Activated B cell treated with CpG ODN at 0.5 μM for 24 hours (primary cell): Measurements from ENCODE around the gene DHX58. TPM values are rescaled to one million over a fixed set of nuclear protein-coding genes. Genes with fewer than 3 reads are reported as not detected.

Experiments
- ATAC-seq: fragments of 200-7000 bp; cut with Tn5 transposase; one replicate; pipeline ENCODE4 v1.10.0; 2021; ENCODE audit warnings: low read depth, mild to moderate bottlenecking, moderate library complexity
- CTCF ChIA-PET: fragments of 350-600 bp; sonication (Branson Sonifier 250); formaldehyde crosslinking; loops from one replicate; lab custom pipeline; 2021; ENCODE audit warnings: antibody characterized with exemption; lab: Charles Lee
- POLR2A ChIA-PET: fragments of 350-600 bp; sonication (Branson Sonifier 250); formaldehyde crosslinking; loops from one replicate; lab custom pipeline; 2021; ENCODE audit warnings: antibody characterized with exemption; lab: Charles Lee
- DNase-seq: peaks from one replicate; pipeline ENCODE4 v3.0.0; 2022
- H3K27ac Mint-ChIP-seq: one replicate; pipeline ENCODE4 v1.8.0; 2020; ENCODE audit warnings: mixed read lengths
- H3K27me3 Mint-ChIP-seq: one replicate; pipeline ENCODE4 v1.8.0; 2021; ENCODE audit warnings: mixed read lengths
- H3K36me3 Mint-ChIP-seq: one replicate; pipeline ENCODE4 v1.8.0; 2021; ENCODE audit warnings: low read depth, mixed read lengths
- H3K4me1 Mint-ChIP-seq: one replicate; pipeline ENCODE4 v1.8.0; 2021; ENCODE audit warnings: mixed read lengths
- H3K4me3 Mint-ChIP-seq: one replicate; pipeline ENCODE4 v1.8.0; 2020; ENCODE audit warnings: mild to moderate bottlenecking, mixed read lengths
- H3K9me3 Mint-ChIP-seq: one replicate; pipeline ENCODE4 v1.8.0; 2020; ENCODE audit warnings: mixed read lengths
- intact Hi-C: fragments of 100-400 bp; cut with micrococcal nuclease; formaldehyde crosslinking; loops from one replicate; pipeline ENCODE4 v1.15.1; 2024
- total RNA-seq: library from RNA; stranded (reverse); gene quantifications from 2 replicates; pipeline ENCODE4 v1.2.3, GENCODE V29; 2022
- TF ChIP-seq, protein P1 (sequence below): fragments of 200-600 bp; IDR thresholded peaks from one replicate; pipeline ENCODE4 v1.8.0; 2022; ENCODE audit warnings: antibody characterized with exemption, mild to moderate bottlenecking

DHX58 gene
- total RNA-seq, 1 donor from 2014 or later, result 22.4 TPM

DNA sequence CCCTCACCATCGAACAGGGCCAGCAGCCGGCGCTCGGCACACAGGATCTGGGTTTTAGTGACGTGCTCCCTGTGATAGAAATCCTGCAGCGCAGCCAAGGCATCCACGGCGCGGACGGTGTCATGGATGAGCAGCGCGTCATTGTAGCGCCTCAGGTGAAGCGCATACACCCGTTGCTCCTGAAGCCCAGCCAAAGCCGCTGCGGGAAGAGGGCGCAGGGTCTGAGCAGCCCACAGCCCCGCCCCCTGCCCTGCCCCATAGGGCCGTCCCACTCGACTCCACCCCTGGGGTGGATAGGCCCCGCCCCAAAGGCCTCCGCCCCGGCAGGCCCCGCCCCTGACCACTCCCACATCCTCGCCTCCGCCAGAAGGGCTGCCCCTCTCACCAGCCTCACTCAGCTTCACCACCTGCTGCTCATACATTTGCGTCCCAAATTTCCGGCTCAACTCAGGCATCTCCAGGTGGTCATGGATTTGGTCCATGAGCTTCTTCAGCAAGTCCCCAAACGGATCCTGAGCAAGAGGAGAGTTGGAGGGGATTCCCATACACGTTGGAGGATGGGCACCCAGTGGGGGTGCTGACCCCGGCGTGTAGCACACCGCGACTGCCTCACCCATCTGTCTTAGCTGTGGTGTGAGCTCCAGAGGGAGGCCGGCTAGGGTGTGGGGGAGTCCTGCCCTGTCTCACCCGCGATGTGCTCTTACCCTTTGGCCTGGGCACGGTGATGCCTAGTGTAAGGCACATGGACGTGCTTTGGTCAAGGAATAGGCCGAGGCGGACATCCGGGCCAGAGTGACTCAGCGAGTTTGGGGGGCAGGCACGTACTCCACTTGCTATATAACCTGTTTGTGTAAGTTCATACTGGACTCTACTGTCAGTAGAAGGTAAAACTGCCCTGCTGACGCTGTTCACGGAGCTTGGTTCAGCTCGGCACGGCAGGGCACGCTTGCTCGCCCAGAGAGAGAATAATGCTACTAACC, 4.6 kb downstream of the DHX58 start:
- peak; percentile 93 for ATAC-seq
- Mint-ChIP-seq H3K36me3 (peaks cover 22% of the 10 kb centered on the region), H3K27ac (no peak overlapping the region), H3K4me3 (peak overlapping the region; percentile 74), H3K9me3 (no peaks in the 10 kb centered on the region), H3K27me3 (no peaks in the 10 kb centered on the region), H3K4me1 (peaks cover 34% of the 10 kb centered on the region)
- DNase-seq, result peak; percentile 94
- ChIA-PET CTCF (interaction anchor here (1.1 to 1.8 kb wide), 5 partner anchors 8 to 145 kb away, joined by 3 to 6 read pairs (median 4); partner anchors contain the start of genes DNAJC7 and ZNF385C), POLR2A (interaction anchor here (0.6 to 1.8 kb wide), 5 partner anchors 9 to 141 kb away, joined by 4 to 21 read pairs (median 8); partner anchors contain the start of genes CNP, DNAJC7 and ZNF385C)
- intact Hi-C loops, result loop anchor here (2.0 kb wide), 1 partner anchor 41 kb away; no protein-coding TSS in a partner anchor
- TF ChIP-seq, protein P1, sequence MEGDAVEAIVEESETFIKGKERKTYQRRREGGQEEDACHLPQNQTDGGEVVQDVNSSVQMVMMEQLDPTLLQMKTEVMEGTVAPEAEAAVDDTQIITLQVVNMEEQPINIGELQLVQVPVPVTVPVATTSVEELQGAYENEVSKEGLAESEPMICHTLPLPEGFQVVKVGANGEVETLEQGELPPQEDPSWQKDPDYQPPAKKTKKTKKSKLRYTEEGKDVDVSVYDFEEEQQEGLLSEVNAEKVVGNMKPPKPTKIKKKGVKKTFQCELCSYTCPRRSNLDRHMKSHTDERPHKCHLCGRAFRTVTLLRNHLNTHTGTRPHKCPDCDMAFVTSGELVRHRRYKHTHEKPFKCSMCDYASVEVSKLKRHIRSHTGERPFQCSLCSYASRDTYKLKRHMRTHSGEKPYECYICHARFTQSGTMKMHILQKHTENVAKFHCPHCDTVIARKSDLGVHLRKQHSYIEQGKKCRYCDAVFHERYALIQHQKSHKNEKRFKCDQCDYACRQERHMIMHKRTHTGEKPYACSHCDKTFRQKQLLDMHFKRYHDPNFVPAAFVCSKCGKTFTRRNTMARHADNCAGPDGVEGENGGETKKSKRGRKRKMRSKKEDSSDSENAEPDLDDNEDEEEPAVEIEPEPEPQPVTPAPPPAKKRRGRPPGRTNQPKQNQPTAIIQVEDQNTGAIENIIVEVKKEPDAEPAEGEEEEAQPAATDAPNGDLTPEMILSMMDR, result no peak

- H3K27ac Mint-ChIP-seq, result no peak overlapping the region
- DNase-seq (no peak), ATAC-seq (no peak)
- TF ChIP-seq, protein P1, result no peak
- H3K36me3 Mint-ChIP-seq, result peaks cover 20% of the 10 kb centered on the region
- ChIA-PET CTCF (interaction anchor here (1.0 to 2.0 kb wide), 5 partner anchors 9 to 144 kb away, joined by 3 to 6 read pairs (median 4); no protein-coding TSS in a partner anchor), POLR2A (interaction anchor here (1.1 to 1.8 kb wide), 4 partner anchors 9 to 140 kb away, joined by 6 to 21 read pairs (median 8); partner anchors contain the start of genes CNP, DNAJC7 and ZNF385C)
- H3K27me3 Mint-ChIP-seq, result no peaks in the 10 kb centered on the region
- intact Hi-C loops, result loop anchor here (2.0 kb wide), 1 partner anchor 40 kb away; no protein-coding TSS in a partner anchor
- peak overlapping the region; percentile 74 for H3K4me3 Mint-ChIP-seq
- peaks cover 28% of the 10 kb centered on the region for H3K4me1 Mint-ChIP-seq
- no peaks in the 10 kb centered on the region for H3K9me3 Mint-ChIP-seq
Measured at GRCh38 chr17:42107124-42107523, 5.4 kb downstream of the DHX58 start.

GRCh38 chr17:42106009-42106408, 6.5 kb downstream of the DHX58 start:
- Mint-ChIP-seq H3K4me1 (peaks cover 18% of the 10 kb centered on the region), H3K36me3 (peaks cover 20% of the 10 kb centered on the region), H3K4me3 (no peak overlapping the region), H3K27me3 (no peaks in the 10 kb centered on the region), H3K27ac (no peak overlapping the region), H3K9me3 (no peaks in the 10 kb centered on the region)
- CTCF ChIA-PET, result interaction anchor here (1.6 to 2.0 kb wide), 3 partner anchors 38 to 143 kb away, joined by 4 to 6 read pairs (median 4); no protein-coding TSS in a partner anchor
- intact Hi-C loops, result loop anchor here (2.0 kb wide), 1 partner anchor 39 kb away; no protein-coding TSS in a partner anchor
- ATAC-seq, result no peak
- no peak for DNase-seq
- TF ChIP-seq, protein P1, result no peak
- POLR2A ChIA-PET, result no interaction called here

DNA sequence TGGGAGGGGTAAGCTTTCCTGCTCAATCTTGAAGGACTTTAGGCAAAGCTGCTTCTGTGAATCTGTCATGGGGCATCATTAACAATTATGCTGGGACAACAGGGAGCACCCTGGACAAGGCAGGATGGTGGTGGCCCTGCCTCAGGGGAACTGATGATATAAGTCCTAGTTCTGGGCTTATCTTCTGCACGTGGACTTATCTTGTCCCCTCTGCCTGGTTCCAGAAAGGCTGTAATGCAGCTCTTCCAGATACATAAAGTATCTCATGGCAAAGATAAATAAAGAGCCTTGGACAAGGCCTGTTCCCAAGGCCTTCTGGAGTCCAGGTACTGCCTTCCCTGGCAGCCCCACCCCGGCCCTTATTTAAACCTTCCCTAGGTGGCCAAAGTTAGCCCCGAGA, 8.2 kb downstream of the DHX58 start:
- POLR2A ChIA-PET, result no interaction called here

More for the DNA sequence above, 8.2 kb downstream of the DHX58 start:
- Mint-ChIP-seq H3K4me1 (peaks cover 13% of the 10 kb centered on the region), H3K27me3 (no peaks in the 10 kb centered on the region), H3K4me3 (no peak overlapping the region), H3K27ac (no peak overlapping the region), H3K9me3 (no peaks in the 10 kb centered on the region), H3K36me3 (peaks cover 15% of the 10 kb centered on the region)
- CTCF ChIA-PET, result interaction anchor here (1.6 kb wide), 1 partner anchor 142 kb away, joined by 6 read pairs; no protein-coding TSS in a partner anchor
- TF ChIP-seq, protein P1, result no peak
- ATAC-seq, result no peak
- intact Hi-C loops, result no loop called here
- no peak for DNase-seq
